ENCODE data around the gene WDFY2.
"Not testable (repeated sequence)": the region's sequence is repeated elsewhere in the genome, so short reads cannot be mapped to it uniquely, and the experiment has no call there.

DNA sequence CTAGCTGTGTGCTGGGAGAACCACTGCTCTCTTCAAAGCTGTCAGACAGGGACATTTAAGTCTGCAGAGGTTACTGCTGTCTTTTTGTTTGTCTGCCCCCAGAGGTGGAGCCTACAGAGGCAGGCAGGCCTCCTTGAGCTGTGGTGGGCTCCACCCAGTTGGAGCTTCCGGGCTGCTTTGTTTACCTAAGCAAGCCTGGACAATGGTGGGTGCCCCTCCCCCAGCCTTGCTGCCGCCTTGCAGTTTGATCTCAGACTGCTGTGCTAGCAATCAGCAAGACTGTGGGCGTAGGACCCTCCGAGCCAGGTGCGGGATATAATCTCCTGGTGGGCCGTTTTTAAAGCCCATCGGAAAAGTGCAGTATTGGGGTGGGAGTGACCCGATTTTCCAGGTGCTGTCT is 111.4 kb downstream of the WDFY2 start:
- TF ChIP-seq, protein P1, sequence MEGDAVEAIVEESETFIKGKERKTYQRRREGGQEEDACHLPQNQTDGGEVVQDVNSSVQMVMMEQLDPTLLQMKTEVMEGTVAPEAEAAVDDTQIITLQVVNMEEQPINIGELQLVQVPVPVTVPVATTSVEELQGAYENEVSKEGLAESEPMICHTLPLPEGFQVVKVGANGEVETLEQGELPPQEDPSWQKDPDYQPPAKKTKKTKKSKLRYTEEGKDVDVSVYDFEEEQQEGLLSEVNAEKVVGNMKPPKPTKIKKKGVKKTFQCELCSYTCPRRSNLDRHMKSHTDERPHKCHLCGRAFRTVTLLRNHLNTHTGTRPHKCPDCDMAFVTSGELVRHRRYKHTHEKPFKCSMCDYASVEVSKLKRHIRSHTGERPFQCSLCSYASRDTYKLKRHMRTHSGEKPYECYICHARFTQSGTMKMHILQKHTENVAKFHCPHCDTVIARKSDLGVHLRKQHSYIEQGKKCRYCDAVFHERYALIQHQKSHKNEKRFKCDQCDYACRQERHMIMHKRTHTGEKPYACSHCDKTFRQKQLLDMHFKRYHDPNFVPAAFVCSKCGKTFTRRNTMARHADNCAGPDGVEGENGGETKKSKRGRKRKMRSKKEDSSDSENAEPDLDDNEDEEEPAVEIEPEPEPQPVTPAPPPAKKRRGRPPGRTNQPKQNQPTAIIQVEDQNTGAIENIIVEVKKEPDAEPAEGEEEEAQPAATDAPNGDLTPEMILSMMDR (IDR thresholded peaks at IDR 0.05): not testable (repeated sequence)
- TF ChIP-seq POLR2A (IDR thresholded peaks at IDR 0.05): not testable (repeated sequence)

Measured in body of pancreas (tissue), 4 donors.